ENCODE results near the gene MID2.

- TF ChIP-seq CTCF (IDR thresholded peaks at IDR 0.05; ENCODE audit: low read depth, low read length) (no peak), POLR2A (IDR thresholded peaks at IDR 0.05; ENCODE audit: extremely low read depth, insufficient read length) (no peak), MAX (IDR thresholded peaks at IDR 0.05; ENCODE audit: low read depth, low read length) (no peak), MYC (IDR thresholded peaks at IDR 0.05; ENCODE audit: low read depth, low read length) (no peak)
These were observed 144.4 kb downstream of the MID2 start for GRCh38 chrX:107970073-107970472.

All from NB4 (cell line).